ENCODE results near the gene CSMD2. TPM values are rescaled to one million over a fixed set of nuclear protein-coding genes. Genes with fewer than 3 reads are reported as not detected.

The CSMD2 gene
- total RNA-seq, 2 experiments from 2014 or later = not detected

GRCh38 chr1:33768106-33768505 lies 396.9 kb downstream of the CSMD2 start:
- Mint-ChIP-seq H3K9me3 (ENCODE audit: low read depth) (no peaks in the 10 kb centered on the region), H3K36me3 (ENCODE audit: low read depth) (no peaks in the 10 kb centered on the region), H3K4me1 (no peaks in the 10 kb centered on the region), H3K27me3 (peaks cover 11% of the 10 kb centered on the region), H3K27ac (no peak overlapping the region), H3K4me3 (no peak overlapping the region)
- no peak for ATAC-seq
- CTCF ChIA-PET = no interaction called here
- no peak for DNase-seq
- POLR2A ChIA-PET = no interaction called here
- intact Hi-C loops (cut with DNase I, micrococcal nuclease) = no loop called here

GRCh38 chr1:33764149-33764548 lies 400.9 kb downstream of the CSMD2 start:
- Mint-ChIP-seq H3K4me1 (no peaks in the 10 kb centered on the region), H3K4me3 (no peak overlapping the region), H3K36me3 (ENCODE audit: low read depth) (no peaks in the 10 kb centered on the region), H3K27me3 (peaks cover 8% of the 10 kb centered on the region), H3K9me3 (ENCODE audit: low read depth) (no peaks in the 10 kb centered on the region), H3K27ac (no peak overlapping the region)
- intact Hi-C loops (cut with DNase I, micrococcal nuclease) = no loop called here
- no peak for ATAC-seq
- no peak for DNase-seq
- POLR2A ChIA-PET = no interaction called here
- CTCF ChIA-PET = no interaction called here

- CTCF ChIA-PET = no interaction called here
- DNase-seq (no peak), ATAC-seq (no peak)
- Mint-ChIP-seq H3K9me3 (ENCODE audit: low read depth) (no peaks in the 10 kb centered on the region), H3K36me3 (ENCODE audit: low read depth) (no peaks in the 10 kb centered on the region), H3K27me3 (peaks cover 4% of the 10 kb centered on the region), H3K27ac (no peak overlapping the region), H3K4me3 (no peak overlapping the region), H3K4me1 (no peaks in the 10 kb centered on the region)
- POLR2A ChIA-PET = no interaction called here
- intact Hi-C loops (cut with DNase I, micrococcal nuclease) = no loop called here
These were observed 401.6 kb downstream of the CSMD2 start for GRCh38 chr1:33763406-33763805.

GRCh38 chr1:33762962-33763361 lies 402.1 kb downstream of the CSMD2 start:
- ATAC-seq (no peak), DNase-seq (no peak)
- peaks cover 4% of the 10 kb centered on the region for H3K27me3 Mint-ChIP-seq
- H3K27ac Mint-ChIP-seq = no peak overlapping the region
- no peaks in the 10 kb centered on the region for H3K36me3 Mint-ChIP-seq (ENCODE audit: low read depth)
- H3K4me1 Mint-ChIP-seq = no peaks in the 10 kb centered on the region
- no peaks in the 10 kb centered on the region for H3K9me3 Mint-ChIP-seq (ENCODE audit: low read depth)
- CTCF ChIA-PET = no interaction called here
- intact Hi-C loops (cut with DNase I, micrococcal nuclease) = no loop called here
- H3K4me3 Mint-ChIP-seq = no peak overlapping the region
- POLR2A ChIA-PET = no interaction called here

- POLR2A ChIA-PET = no interaction called here
- H3K27ac Mint-ChIP-seq = no peak overlapping the region
- CTCF ChIA-PET = interaction anchor here (0.6 kb wide), 1 partner anchor 10 kb away, joined by 3 read pairs; no protein-coding TSS in a partner anchor
- intact Hi-C loops (cut with DNase I, micrococcal nuclease) = no loop called here
- H3K9me3 Mint-ChIP-seq (ENCODE audit: low read depth) = no peaks in the 10 kb centered on the region
- no peak overlapping the region for H3K4me3 Mint-ChIP-seq
- ATAC-seq (no peak), DNase-seq (no peak)
- H3K4me1 Mint-ChIP-seq = no peaks in the 10 kb centered on the region
- peaks cover 7% of the 10 kb centered on the region for H3K27me3 Mint-ChIP-seq
- H3K36me3 Mint-ChIP-seq (ENCODE audit: low read depth) = no peaks in the 10 kb centered on the region
These were observed 402.8 kb downstream of the CSMD2 start for GRCh38 chr1:33762109-33762830.

GRCh38 chr1:33758698-33759097 lies 406.3 kb downstream of the CSMD2 start:
- ATAC-seq (no peak), DNase-seq (no peak)
- ChIA-PET POLR2A (no interaction called here), CTCF (interaction anchor here (1.1 kb wide), 1 partner anchor 126 kb away, joined by 3 read pairs; no protein-coding TSS in a partner anchor)
- H3K4me1 Mint-ChIP-seq = no peaks in the 10 kb centered on the region
- no peaks in the 10 kb centered on the region for H3K36me3 Mint-ChIP-seq (ENCODE audit: low read depth)
- no peak overlapping the region for H3K4me3 Mint-ChIP-seq
- peaks cover 3% of the 10 kb centered on the region for H3K9me3 Mint-ChIP-seq (ENCODE audit: low read depth)
- H3K27ac Mint-ChIP-seq = no peak overlapping the region
- peaks cover 7% of the 10 kb centered on the region for H3K27me3 Mint-ChIP-seq
- intact Hi-C loops (cut with DNase I, micrococcal nuclease) = no loop called here

- peaks cover 9% of the 10 kb centered on the region for H3K27me3 Mint-ChIP-seq
- H3K4me1 Mint-ChIP-seq = no peaks in the 10 kb centered on the region
- no peak overlapping the region for H3K27ac Mint-ChIP-seq
- H3K36me3 Mint-ChIP-seq (ENCODE audit: low read depth) = no peaks in the 10 kb centered on the region
- no peak for DNase-seq
- H3K9me3 Mint-ChIP-seq (ENCODE audit: low read depth) = peaks cover 14% of the 10 kb centered on the region
- CTCF ChIA-PET = no interaction called here
- no peak for ATAC-seq
- POLR2A ChIA-PET = no interaction called here
- intact Hi-C loops (cut with DNase I, micrococcal nuclease) = no loop called here
- H3K4me3 Mint-ChIP-seq = no peak overlapping the region
These were observed 411.8 kb downstream of the CSMD2 start for GRCh38 chr1:33753087-33753856.

- Mint-ChIP-seq H3K9me3 (ENCODE audit: low read depth) (no peaks in the 10 kb centered on the region), H3K4me1 (no peaks in the 10 kb centered on the region), H3K27me3 (peaks cover 15% of the 10 kb centered on the region), H3K4me3 (no peak overlapping the region), H3K27ac (no peak overlapping the region), H3K36me3 (ENCODE audit: low read depth) (no peaks in the 10 kb centered on the region)
- POLR2A ChIA-PET = no interaction called here
- ATAC-seq (no peak), DNase-seq (no peak)
- intact Hi-C loops (cut with DNase I, micrococcal nuclease) = no loop called here
- CTCF ChIA-PET = interaction anchor here (0.7 kb wide), 1 partner anchor 114 kb away, joined by 3 read pairs; no protein-coding TSS in a partner anchor
These were observed 419.1 kb downstream of the CSMD2 start for GRCh38 chr1:33745942-33746341.

- Mint-ChIP-seq H3K27ac (no peak overlapping the region), H3K4me1 (no peaks in the 10 kb centered on the region), H3K27me3 (peaks cover 13% of the 10 kb centered on the region), H3K36me3 (ENCODE audit: low read depth) (no peaks in the 10 kb centered on the region), H3K4me3 (no peak overlapping the region), H3K9me3 (ENCODE audit: low read depth) (no peaks in the 10 kb centered on the region)
- DNase-seq = no peak
- POLR2A ChIA-PET = no interaction called here
- no peak for ATAC-seq
- CTCF ChIA-PET = no interaction called here
- intact Hi-C loops (cut with DNase I, micrococcal nuclease) = no loop called here
These were observed 421.6 kb downstream of the CSMD2 start for GRCh38 chr1:33743221-33743998.

GRCh38 chr1:33742663-33743062 lies 422.4 kb downstream of the CSMD2 start:
- ChIA-PET POLR2A (no interaction called here), CTCF (no interaction called here)
- no peaks in the 10 kb centered on the region for H3K4me1 Mint-ChIP-seq
- no peak overlapping the region for H3K27ac Mint-ChIP-seq
- H3K27me3 Mint-ChIP-seq = peaks cover 13% of the 10 kb centered on the region
- intact Hi-C loops (cut with DNase I, micrococcal nuclease) = no loop called here
- no peak overlapping the region for H3K4me3 Mint-ChIP-seq
- no peaks in the 10 kb centered on the region for H3K9me3 Mint-ChIP-seq (ENCODE audit: low read depth)
- DNase-seq (no peak), ATAC-seq (no peak)
- no peaks in the 10 kb centered on the region for H3K36me3 Mint-ChIP-seq (ENCODE audit: low read depth)

GRCh38 chr1:33741749-33742148 lies 423.3 kb downstream of the CSMD2 start:
- intact Hi-C loops (cut with DNase I, micrococcal nuclease) = no loop called here
- H3K36me3 Mint-ChIP-seq (ENCODE audit: low read depth) = no peaks in the 10 kb centered on the region
- CTCF ChIA-PET = no interaction called here
- no peak overlapping the region for H3K4me3 Mint-ChIP-seq
- no peaks in the 10 kb centered on the region for H3K9me3 Mint-ChIP-seq (ENCODE audit: low read depth)
- no peaks in the 10 kb centered on the region for H3K4me1 Mint-ChIP-seq
- POLR2A ChIA-PET = no interaction called here
- H3K27me3 Mint-ChIP-seq = peaks cover 9% of the 10 kb centered on the region
- DNase-seq = no peak
- ATAC-seq = no peak
- H3K27ac Mint-ChIP-seq = no peak overlapping the region

All from activated CD4-positive, alpha-beta T cell treated with anti-CD3 and anti-CD28 coated beads for 36 hours (primary cell).